Upper lobe of left lung (tissue), 6 donors: ENCODE results near the gene MRGPRF. TPM values are rescaled to one million over a fixed set of nuclear protein-coding genes. Genes with fewer than 3 reads are reported as not detected.
"Not testable (repeated sequence)": the region's sequence is repeated elsewhere in the genome, so short reads cannot be mapped to it uniquely, and the experiment has no call there.

Experiments used
- ATAC-seq, 2 donors: fragments of 200-7000 bp; cut with Tn5 transposase; one replicate each; pipeline ENCODE4 v1.9.1; 2022; ENCODE audit warnings: mild to moderate bottlenecking in 2 of 2, moderate library complexity in 2 of 2; ENCODE audit not compliant: low FRiP score in 2 of 2
- DNase-seq, 2 donors: peaks; one replicate each; pipeline ENCODE4 v3.0.0-alpha.2; 2019 to 2020
- H3K27ac ChIP-seq, 4 donors: fragments of 200-600 bp; sonication (generic); one replicate each; pipeline ENCODE4 v1.5.1; 2016 to 2019
- H3K27me3 ChIP-seq, 4 donors: fragments of 200-600 bp; sonication (generic); one replicate each; pipeline ENCODE4 v1.5.1; 2017 to 2019
- H3K36me3 ChIP-seq, 4 donors: fragments of 200-600 bp; sonication (generic); one replicate each; pipeline ENCODE4 v1.5.1; 2016 to 2019
- H3K4me1 ChIP-seq, 4 donors: fragments of 200-600 bp; sonication (generic); one replicate each; pipeline ENCODE4 v1.5.1; 2018 to 2019
- H3K4me3 ChIP-seq, 4 donors: fragments of 200-600 bp; sonication (generic); one replicate each; pipeline ENCODE4 v1.5.1; 2017 to 2019; ENCODE audit warnings: mild to moderate bottlenecking in 2 of 4, moderate library complexity in 1 of 4
- H3K9me3 ChIP-seq, 4 donors: fragments of 200-600 bp; sonication (generic); one replicate each; pipeline ENCODE4 v1.5.1; 2018 to 2019
- EP300 ChIP-seq, 4 donors: sonication (generic); formaldehyde crosslinking; IDR thresholded peaks; one replicate each; pipeline ENCODE4 v1.5.1; 2017; ENCODE audit warnings: antibody characterized with exemption in 4 of 4, control low read depth in 2 of 4
- POLR2A ChIP-seq, 4 donors: fragments of 450-650 bp; IDR thresholded peaks; one replicate each; pipeline ENCODE4 v1.5.1; 2016 to 2017; ENCODE audit warnings: antibody characterized with exemption in 4 of 4, mild to moderate bottlenecking in 2 of 4
- POLR2AphosphoS5 ChIP-seq, 2 donors: sonication (generic); formaldehyde crosslinking; IDR thresholded peaks; one replicate each; pipeline ENCODE4 v1.5.1; 2017; ENCODE audit warnings: antibody characterized with exemption in 2 of 2
- WGBS, 2 donors: methylation state at CpG; one replicate each; pipeline ENCODE4 v1.1.5; 2017 to 2018; 5-methylcytosine and 5-hydroxymethylcytosine counted together
- total RNA-seq, 6 donors: library from RNA; depleted of rRNA in 4 of 6; stranded (reverse); fragments of >200 nt in 4 of 6; gene quantifications; one replicate each; pipeline versions ENCODE4 v1.1.0 to v1.2.1, GENCODE V29; 2016 to 2021
- TF ChIP-seq, protein P1 (sequence below), 6 experiments: fragments of 450-650 bp in 4 of 6; fragments of 200-600 bp in 2 of 6; sonication (generic) in 2 of 6; IDR thresholded peaks; one replicate each; pipeline ENCODE4 v1.5.1; 2016 to 2019; ENCODE audit warnings: antibody characterized with exemption in 6 of 6
- donor health status: DM: no; HTN: no; CAD: no; lungs with moderate emphysema.
- donor health status: DM: no; HTN: yes; CAD: no; lungs with severe emphysema.

MRGPRF gene
- total RNA-seq, 6 donors from 2014 or later, result 3.0 to 16.2 (median 10.7) TPM

DNA sequence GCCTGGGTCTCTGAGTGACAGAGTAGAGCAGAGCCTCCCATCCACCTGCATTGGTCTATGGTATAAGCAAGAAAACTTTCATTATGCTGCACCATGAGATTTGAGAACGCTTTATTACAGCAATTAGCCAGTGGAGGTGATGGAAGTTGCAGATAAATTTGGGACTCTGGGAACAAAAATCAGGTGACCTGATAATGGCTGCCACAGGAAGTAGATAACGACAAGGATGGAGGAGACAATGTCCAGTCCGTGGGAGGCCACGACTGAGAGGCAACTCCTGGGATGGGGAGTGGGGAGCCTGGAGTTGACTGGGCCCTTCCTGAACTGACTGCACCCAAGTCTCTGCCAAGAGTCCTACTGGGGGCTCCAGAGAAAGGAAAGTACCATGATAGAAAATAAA, 37.0 kb downstream of the MRGPRF start:
- Histone ChIP-seq H3K27ac (no peak overlapping the region), H3K4me1 (no peaks in the 10 kb centered on the region), H3K9me3 (no peaks in the 10 kb centered on the region), H3K36me3 (no peaks in the 10 kb centered on the region), H3K4me3 (no peak overlapping the region), H3K27me3 (no peaks in the 10 kb centered on the region)
- TF ChIP-seq POLR2AphosphoS5 (IDR thresholded peaks at IDR 0.05) (no peak), EP300 (IDR thresholded peaks at IDR 0.05) (no peak)
- WGBS, 2 donors, result 57 to 66% methylated on average over 4 of the region's 4 CpGs
- DNase-seq, result peak in 1 of 2 donors; percentile 10
- ATAC-seq, result no peak

DNA sequence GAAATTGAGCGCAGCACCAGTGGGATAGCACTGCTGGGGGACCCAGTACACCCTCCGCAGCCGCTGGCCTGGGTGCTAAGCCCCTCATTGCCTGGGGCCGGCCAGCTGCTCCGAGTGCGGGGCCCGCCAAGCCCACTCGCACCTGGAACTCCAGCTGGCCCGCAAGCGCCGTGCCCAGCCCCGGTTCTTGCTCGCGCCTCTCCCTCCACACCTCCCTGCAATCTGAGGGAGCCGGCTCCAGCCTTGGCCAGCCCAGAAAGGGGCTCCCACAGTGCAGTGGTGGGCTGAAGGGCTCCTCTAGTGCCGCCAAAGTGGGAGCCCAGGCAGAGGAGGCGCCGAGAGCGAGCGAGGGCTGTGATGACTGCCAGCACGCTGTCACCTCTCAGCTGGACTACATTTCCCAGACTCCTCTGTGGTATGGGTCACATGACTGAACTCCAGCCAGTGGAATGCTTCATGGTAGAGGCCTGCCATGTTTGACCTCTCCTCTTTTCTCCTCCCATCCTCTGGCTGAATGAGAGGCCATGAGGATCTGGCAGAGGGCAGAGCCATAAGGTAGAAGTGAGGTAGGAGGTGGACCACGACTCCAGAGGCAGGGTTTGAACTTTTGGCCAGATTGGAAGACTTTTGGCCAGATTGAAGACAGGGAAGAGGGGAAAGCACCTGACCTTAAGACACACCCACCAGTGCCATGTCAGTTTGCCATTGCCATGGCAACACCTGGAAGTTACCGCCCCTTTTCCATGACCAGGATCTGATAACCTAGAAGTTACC, 38.4 kb downstream of the MRGPRF start:
- ATAC-seq (no peak), DNase-seq (peak; percentile 17 to 74)
- TF ChIP-seq, protein P1, sequence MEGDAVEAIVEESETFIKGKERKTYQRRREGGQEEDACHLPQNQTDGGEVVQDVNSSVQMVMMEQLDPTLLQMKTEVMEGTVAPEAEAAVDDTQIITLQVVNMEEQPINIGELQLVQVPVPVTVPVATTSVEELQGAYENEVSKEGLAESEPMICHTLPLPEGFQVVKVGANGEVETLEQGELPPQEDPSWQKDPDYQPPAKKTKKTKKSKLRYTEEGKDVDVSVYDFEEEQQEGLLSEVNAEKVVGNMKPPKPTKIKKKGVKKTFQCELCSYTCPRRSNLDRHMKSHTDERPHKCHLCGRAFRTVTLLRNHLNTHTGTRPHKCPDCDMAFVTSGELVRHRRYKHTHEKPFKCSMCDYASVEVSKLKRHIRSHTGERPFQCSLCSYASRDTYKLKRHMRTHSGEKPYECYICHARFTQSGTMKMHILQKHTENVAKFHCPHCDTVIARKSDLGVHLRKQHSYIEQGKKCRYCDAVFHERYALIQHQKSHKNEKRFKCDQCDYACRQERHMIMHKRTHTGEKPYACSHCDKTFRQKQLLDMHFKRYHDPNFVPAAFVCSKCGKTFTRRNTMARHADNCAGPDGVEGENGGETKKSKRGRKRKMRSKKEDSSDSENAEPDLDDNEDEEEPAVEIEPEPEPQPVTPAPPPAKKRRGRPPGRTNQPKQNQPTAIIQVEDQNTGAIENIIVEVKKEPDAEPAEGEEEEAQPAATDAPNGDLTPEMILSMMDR (IDR thresholded peaks at IDR 0.05), result no peak
- no peak for TF ChIP-seq POLR2AphosphoS5 (IDR thresholded peaks at IDR 0.05)
- no peak for TF ChIP-seq EP300 (IDR thresholded peaks at IDR 0.05)
- no peak for TF ChIP-seq POLR2A (IDR thresholded peaks at IDR 0.05)
- Histone ChIP-seq H3K4me1 (no peaks in the 10 kb centered on the region), H3K27ac (no peak overlapping the region), H3K27me3 (no peaks in the 10 kb centered on the region), H3K4me3 (no peak overlapping the region), H3K36me3 (no peaks in the 10 kb centered on the region), H3K9me3 (no peaks in the 10 kb centered on the region)
- WGBS, 2 donors, result 94 to 98% methylated on average over 2 to 23 of the region's 23 CpGs

DNA sequence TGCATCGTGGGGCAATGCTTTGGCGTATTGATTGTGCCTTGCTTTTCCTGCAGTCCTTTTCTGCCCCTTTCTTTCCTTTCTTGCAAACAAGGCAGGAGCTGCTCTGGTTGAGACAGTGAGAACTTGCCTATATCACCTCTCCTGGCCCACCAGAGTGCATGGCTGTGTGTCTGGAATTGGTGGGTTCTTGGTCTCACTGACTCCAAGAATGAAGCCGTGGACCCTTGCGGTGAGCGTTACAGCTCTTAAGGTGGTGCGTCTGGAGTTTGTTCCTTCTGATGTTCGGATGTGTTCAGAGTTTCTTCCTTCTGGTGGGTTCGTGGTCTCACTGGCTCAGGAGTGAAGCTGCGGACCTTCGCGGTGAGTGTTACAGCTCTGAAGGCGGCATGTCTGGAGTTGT, 39.3 kb downstream of the MRGPRF start:
- not testable (repeated sequence) for H3K4me1 ChIP-seq, H3K27ac ChIP-seq, H3K27me3 ChIP-seq, H3K9me3 ChIP-seq, H3K4me3 ChIP-seq, H3K36me3 ChIP-seq, ATAC-seq
- DNase-seq, result peak in 1 of 2 donors; percentile 3
- WGBS, 2 donors, result 92% methylated on average over 12 of the region's 12 CpGs

DNA sequence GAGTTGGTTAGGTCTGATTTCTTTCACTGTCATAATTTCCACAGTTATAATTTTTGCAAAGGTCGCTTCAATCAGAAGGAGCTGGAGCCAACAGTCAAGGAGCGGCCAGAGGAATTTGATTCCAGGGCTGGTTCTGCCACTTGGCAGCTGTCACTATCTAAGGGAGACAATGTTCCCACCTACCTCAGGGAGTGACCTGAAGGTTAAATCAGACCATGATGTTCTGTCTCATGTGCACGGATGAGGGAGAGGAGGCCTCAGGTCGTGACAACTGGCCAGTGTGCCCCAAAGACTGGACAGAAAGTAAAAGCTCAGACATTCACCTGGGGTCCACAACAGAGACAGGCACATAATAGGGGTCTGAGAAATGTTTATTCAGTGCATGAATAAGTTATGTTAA, 39.8 kb downstream of the MRGPRF start:
- 59 to 70% methylated on average over 4 of the region's 4 CpGs for WGBS, 2 donors
- no peak for ATAC-seq
- peak in 1 of 2 donors; percentile 7 for DNase-seq

DNA sequence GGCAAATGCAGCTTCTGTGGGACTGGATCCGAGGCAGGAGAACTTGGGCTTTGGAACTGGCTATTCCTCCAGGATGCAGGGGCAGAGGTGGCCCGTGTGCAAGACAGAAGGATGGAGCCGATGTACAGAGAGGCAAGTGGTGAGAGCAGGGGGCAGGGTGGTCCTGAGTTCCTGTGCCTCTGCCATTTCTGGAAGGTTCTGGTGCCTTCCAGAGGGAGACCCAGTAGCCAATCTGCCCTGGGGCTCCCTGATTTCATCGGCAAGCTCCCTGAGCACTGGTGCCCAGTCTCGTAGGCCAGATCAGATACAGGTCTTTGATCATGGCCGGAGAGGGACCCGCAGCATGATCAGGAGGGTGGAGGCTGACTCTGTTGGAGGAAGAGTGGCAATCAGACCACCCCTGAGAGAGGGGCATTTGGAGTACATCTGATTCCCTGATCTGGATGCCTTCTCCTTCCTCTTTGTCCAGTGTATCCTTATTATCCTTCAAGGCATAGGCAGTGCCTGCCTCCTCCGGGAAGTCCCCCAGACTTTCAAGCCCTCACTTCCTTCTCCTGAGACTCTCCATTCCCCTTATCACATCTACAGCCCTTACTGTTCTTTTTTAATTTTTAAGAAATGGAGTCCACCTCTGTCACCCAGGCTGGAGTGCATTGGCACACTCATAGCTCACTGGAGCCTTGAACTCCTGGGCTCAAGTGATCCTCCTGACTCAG, 42.0 kb downstream of the MRGPRF start:
- H3K4me1 ChIP-seq, result no peaks in the 10 kb centered on the region
- WGBS, 2 donors, result 78 to 86% methylated on average over 8 of the region's 8 CpGs
- H3K27ac ChIP-seq, result no peak overlapping the region
- no peak for ATAC-seq
- no peak overlapping the region for H3K4me3 ChIP-seq
- DNase-seq, result peak in 1 of 2 donors; percentile 4
- H3K36me3 ChIP-seq, result no peaks in the 10 kb centered on the region
- H3K27me3 ChIP-seq, result no peaks in the 10 kb centered on the region
- TF ChIP-seq EP300 (IDR thresholded peaks at IDR 0.05) (no peak), POLR2A (IDR thresholded peaks at IDR 0.05) (no peak), POLR2AphosphoS5 (IDR thresholded peaks at IDR 0.05) (no peak)
- TF ChIP-seq, protein P1 (IDR thresholded peaks at IDR 0.05), result no peak
- no peaks in the 10 kb centered on the region for H3K9me3 ChIP-seq

More for the DNA sequence above, 39.8 kb downstream of the MRGPRF start:
- Histone ChIP-seq H3K36me3 (no peaks in the 10 kb centered on the region), H3K4me3 (no peak overlapping the region), H3K9me3 (no peaks in the 10 kb centered on the region), H3K4me1 (no peaks in the 10 kb centered on the region), H3K27ac (no peak overlapping the region), H3K27me3 (no peaks in the 10 kb centered on the region)
- TF ChIP-seq POLR2AphosphoS5 (IDR thresholded peaks at IDR 0.05), result no peak
- TF ChIP-seq EP300 (IDR thresholded peaks at IDR 0.05), result no peak
- no peak for TF ChIP-seq POLR2A (IDR thresholded peaks at IDR 0.05)
- TF ChIP-seq, protein P1 (IDR thresholded peaks at IDR 0.05), result no peak
